Spleen (tissue), 7 donors: ENCODE results near the gene TATDN3.

Experiments used
- POLR2AphosphoS5 ChIP-seq, 3 donors: sonication (generic); formaldehyde crosslinking; IDR thresholded peaks; one replicate each; pipeline ENCODE4 v1.5.1; 2017; ENCODE audit warnings: antibody characterized with exemption in 3 of 3
- TF ChIP-seq, protein P1 (sequence below), 11 experiments: fragments of 200-600 bp in 7 of 11; fragments of 450-650 bp in 4 of 11; sonication (generic) in 4 of 11; IDR thresholded peaks in 8 of 11; conservative IDR thresholded peaks in 3 of 11; 1 replicate in 7 of 11; 2 replicates in 4 of 11; pipeline versions ENCODE4 v1.4.0 to v1.8.0; 2016 to 2021; ENCODE audit warnings: antibody characterized with exemption in 11 of 11, inconsistent platforms in 4 of 11, mild to moderate bottlenecking in 1 of 11
- donor health status: DM: no; HTN: no; CAD: no; lungs with moderate emphysema.
- donor health status: DM: no; HTN: no; CAD: no.
- donor health status: DM: no; HTN: no; CAD: no.

DNA sequence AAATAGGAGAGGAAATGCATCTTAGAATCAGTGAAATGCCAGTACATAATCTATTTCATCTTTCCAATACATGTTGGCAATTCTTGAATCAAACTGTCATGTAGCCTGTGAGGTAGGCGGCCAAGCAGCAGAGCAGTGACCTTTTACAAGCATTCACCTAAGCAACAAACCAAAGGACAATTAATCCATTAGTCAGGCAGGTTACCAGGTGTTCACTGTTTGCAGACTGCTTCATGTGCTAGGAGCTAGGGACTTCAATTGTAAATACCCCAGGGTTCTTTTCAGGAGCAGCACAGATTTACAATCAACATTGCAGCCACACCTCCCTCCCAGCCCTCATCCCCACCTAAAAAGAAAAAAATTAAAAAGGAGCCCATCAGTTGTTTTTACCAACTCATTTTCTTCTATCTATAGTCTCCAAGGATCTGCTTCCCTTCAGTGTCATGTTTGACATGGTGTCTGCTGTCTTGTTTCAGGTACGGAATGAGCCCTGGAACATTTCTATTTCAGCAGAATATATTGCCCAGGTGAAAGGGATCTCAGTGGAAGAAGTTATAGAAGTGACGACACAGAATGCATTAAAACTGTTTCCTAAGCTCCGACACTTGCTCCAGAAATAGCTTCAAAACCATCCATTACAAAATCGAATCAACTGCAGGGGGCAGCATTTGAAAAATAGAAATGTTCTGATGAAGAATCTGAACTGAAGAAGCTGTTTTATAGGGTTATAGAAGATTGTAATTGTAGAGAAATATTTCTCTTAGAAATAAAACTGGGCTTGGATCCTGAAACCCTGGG lies 23.0 kb downstream of the TATDN3 start:
- TF ChIP-seq, protein P1, sequence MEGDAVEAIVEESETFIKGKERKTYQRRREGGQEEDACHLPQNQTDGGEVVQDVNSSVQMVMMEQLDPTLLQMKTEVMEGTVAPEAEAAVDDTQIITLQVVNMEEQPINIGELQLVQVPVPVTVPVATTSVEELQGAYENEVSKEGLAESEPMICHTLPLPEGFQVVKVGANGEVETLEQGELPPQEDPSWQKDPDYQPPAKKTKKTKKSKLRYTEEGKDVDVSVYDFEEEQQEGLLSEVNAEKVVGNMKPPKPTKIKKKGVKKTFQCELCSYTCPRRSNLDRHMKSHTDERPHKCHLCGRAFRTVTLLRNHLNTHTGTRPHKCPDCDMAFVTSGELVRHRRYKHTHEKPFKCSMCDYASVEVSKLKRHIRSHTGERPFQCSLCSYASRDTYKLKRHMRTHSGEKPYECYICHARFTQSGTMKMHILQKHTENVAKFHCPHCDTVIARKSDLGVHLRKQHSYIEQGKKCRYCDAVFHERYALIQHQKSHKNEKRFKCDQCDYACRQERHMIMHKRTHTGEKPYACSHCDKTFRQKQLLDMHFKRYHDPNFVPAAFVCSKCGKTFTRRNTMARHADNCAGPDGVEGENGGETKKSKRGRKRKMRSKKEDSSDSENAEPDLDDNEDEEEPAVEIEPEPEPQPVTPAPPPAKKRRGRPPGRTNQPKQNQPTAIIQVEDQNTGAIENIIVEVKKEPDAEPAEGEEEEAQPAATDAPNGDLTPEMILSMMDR (IDR thresholded peaks at IDR 0.05 in 8 of 11, conservative IDR thresholded peaks at IDR 0.05 in 3 of 11), result peak in 5 of 11 experiments; percentile 17 to 40 (median 27)
- no peak for TF ChIP-seq POLR2AphosphoS5 (IDR thresholded peaks at IDR 0.05)
